GM21786 (cell line): Measurements from ENCODE around the gene CHD5.

ENCODE experiments used
- ATAC-seq: cut with Tn5 transposase; IDR thresholded peaks from one replicate; pipeline ENCODE4 v1.9.1; 2021; ENCODE audit not compliant: unreplicated experiment

The CHD5 gene

DNA sequence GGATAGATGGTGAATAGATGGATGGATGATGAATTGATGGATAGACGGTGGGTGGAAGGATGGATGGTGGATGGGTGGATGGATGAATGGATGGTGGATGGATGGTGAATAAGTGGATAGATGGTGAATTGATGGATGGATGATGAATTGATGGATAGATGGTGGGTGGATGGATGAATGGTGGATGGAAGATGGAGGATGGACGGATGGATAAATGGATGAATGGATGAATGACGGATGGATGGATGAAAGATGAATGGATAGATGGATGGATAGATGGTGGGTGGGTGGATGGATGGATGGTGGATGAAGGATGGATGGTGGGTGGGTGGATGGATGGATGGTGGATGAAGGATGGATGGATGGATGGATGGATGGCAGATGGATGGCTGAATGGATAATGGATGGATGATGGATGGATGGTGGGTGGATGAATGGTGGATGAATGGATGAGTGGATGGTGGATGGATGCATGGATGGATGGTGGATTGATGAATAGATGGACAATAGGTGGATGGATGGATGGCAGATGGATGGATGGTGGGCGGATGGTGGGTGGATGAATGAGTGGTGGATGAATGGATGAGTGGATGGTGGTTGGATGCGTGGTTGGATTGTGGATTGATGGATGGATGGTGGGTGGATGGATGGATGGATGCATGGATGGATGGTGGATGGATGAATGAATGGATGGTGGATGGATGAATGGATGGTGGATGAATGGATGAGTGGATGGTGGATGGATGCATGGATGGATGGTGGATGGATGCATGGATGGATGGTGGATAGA, 5.3 kb downstream of the CHD5 start:
- ATAC-seq, result no peak

DNA sequence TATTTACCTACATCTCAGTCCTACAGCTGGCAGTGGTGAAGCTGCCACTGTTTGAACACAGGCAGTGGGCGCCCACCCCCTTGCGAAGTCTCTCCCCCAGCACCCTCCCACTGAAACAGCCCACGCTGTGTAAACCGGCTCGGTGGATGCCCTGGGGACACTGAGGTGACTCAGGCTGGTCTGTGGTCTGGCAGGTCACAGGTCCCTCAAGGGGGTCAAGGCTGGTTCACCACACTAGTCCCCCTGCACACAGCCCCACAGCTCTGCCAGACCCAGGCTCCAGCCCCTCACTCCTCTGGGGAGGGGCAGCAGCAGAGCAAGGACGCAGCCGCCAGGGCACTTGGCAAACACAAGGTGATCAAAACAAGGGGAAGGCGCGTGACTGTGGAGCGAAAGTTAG, 7.6 kb downstream of the CHD5 start:
- ATAC-seq, result no peak

DNA sequence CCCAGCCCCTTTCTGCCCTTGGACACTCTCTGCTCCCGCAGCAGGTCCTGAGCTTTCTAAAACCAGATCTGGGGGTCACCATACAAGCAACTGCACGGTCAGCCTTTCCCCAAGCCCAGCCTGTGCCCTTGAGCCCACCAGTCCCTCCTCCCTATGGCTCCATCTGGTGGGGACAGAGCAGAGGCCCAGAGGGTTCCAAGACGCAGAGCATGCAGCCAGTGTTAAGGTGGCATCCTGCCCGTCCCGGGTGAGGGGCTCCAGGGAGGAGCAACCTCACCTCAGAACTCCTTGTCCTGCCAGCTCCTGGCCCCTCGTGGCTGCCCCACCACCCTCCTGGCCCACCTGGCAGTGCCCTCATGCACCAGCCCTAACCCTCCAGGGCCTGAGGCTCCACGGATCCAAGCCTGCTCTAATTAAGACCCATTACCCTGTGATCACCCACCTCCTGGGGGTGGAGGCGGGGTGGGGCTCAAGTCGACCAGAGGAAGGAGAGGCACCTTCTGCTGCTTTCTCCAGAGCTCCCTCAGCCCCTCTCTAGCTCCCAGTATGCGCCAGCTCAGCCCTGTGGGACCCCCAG, 8.5 kb downstream of the CHD5 start:
- ATAC-seq, result no peak

DNA sequence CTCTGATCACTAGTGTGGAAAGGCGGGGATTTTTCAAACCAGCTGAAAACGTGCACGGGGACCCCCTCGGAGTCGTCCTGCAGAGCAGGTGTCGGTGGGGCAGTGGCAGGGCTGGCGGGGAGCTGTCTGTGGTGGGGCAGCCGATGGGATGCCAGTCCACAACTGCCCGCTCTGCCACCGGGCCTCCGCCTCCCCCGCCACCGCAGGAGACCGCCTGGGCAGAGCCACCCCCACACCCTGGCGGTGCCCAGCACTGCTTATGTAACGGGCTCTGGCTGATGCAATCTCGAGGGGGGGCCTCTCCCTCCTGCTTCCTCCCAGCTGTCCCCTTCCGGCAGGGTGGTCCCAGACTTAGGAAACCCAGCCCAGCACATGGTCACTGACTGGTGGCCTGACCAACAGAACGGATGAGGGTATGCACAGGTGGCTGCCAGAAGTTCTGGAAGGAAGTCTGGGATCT, 9.3 kb downstream of the CHD5 start:
- ATAC-seq, result no peak

DNA sequence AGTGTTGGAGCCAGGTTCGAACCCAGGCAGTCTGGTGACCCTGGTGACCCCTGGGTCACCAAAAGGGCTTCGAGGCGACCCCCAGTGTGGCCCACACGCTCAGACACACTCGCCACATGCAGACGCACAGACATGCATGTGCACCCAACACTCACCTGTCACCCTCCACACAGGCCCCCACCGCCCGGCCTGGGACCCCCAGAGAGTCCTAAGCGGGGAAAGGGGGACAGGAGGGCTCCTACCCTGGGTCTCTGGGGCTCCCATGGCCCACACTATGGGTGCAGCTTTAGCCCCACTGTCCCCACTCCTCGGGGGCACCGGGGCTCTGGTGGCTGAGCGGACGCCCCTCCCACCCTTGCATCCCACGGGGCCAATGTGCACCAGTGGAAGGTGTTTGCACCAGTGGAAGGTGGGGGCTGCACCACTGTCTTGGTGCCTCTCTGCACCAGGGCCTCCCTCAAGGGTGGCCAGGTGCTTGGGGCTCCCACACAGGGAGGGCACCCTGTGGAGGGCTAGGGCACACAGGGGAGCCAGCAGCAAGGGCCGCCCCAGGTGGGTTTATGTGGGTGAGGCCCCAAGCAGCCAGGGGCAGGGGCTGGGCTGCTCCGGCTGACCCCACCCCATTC, 9.9 kb downstream of the CHD5 start:
- no peak for ATAC-seq

DNA sequence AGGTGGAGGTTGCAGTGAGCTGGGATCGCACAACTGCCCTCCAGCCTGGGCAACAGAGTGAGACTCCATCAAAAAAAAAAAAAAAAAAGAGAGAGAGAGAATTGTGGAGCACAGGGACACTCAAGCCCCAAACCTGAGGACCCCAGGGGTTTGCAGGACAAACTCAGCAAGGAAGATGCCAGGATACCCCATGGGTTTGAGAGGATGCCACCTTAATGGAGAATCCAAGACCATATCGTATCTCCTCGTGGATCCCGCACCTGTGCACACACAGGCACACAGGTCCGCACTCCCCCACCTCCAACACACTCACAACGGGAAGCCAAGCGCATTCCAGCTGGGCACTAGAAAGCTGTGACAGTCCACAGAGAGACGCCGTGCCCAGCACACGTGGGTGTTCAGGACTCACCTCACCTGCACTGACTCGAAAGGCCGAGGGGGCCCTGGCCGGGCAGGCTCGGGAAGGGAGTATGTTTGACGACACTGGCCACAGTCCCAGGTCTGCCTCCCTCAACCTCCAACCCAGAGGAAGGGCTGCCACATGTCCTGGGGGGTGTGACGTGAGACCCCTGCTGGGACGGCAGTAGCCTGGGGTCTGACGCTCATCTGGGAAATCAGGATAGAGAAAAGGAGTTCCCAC, 11.1 kb downstream of the CHD5 start:
- no peak for ATAC-seq

DNA sequence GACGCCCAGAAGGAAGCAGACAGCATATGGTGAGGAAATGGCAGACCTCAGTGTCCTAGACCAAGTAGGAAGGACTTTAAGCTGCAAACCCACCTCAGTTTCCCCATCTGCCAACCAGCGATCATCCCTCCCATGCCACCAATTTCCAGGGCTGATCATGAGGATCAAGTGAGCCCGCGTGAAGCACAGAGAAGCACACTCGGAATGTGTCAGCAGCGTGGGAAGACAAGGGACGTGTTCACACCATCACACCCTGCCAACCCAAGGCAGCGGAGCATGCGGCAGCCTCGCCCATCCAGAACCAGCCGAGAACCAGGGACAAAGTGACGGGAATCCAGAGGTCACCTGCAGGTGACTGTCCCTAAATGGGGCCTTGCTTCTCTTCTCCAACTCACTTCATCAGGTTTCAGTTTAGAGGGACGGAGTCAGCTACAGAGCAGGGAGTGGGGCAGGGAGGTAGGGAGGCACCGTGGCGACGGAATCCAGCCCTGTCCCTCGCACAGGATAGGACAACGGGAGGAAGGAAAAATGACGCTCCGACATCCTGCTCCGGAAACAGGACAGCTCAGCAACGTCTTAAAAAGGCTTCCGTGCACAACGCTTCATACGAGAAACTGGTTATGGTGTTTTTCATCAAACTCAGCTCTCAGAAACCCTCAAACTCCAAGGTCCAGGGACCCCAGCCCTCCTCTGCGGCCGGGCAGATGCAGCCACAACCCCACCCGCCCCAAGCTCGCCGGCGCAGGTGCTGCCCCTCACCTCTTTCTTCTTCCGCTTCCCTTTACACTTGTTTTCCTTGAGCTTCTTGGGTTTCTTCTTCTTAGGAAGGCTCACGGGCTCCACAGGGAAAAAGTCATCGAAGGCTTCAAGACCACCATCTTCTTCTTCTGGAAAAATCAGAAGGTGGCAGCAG, 12.5 kb downstream of the CHD5 start:
- ATAC-seq, result no peak

DNA sequence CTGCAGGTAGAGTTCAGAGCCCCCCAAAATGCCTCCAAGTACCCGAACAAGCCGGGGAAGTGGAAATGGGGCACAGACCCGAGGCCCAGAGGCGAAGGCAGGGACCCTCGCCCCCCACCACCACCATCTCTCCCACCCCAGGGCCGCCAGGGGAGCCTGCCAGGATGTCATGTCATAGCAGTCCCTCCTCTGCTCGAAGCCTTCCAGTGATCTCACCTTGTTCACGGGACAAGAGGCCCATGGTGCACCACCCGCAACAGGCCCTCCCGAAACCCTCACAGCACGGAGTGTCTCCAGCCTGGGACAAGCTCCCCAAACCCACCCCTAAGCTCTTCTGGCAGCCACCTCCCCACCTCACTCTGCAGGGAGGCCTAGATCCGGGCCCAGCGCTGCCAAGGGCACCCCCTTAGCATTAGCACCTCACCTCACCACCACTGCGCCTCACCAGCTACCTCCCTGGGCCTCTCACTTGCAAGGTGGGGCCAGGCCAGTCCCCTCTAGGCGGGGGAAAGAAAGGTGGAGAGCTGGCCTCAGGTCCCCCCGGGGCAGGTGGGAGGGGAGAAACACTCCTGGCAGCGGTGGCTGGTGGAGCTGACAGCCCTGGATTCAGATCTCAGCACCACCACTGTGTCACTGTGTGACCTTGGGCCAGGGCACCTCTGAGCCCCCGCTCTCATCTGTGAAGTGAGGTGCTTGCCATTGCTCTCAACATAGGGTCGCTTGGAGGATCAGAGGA, 13.3 kb downstream of the CHD5 start:
- no peak for ATAC-seq

DNA sequence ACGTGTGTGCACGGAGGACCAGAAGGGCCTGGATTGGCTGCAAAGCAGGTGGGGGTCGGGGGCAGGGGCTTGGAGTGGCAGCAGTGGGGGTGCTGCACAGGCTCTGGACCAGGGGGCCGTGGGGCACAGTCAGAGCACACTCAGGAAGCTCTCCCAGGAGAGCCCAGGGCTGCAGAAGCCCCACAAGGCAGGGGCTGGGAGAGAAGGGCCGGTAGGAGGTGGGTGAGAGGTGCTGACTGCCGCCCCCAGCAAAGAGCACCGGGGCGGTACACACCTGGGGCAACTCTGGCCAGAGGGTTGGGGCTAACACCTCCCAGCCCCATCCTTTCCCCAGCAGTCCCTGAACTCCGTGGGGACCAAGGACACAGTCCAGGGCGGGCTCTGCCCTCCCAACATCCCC, 13.9 kb downstream of the CHD5 start:
- no peak for ATAC-seq

DNA sequence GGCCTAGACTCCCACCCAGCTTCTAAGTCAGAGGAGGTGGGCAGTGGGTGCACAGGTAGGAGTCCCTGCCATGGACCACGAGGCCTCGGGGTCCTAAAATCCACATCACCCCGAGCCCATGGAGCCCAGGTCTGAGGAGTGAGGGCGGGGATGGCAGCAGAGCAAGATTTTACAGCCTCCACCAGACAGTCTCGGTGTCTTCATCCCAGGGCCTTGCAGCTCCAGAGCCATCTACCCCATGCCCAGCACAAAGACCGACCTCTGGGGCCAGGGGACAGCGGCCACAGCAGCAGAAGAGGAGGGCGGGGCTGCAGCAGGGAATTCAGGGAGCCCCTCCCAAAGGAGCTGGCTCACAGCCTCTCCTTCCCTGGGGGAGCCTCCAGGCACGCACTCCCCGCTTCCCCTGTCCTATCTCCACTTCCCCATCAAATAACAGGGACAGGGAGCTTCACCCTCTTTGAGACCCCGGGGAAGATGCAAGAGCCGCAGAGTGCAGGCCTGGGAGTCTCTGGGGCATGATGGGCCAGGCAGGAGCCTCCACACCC, 14.6 kb downstream of the CHD5 start:
- ATAC-seq, result no peak

DNA sequence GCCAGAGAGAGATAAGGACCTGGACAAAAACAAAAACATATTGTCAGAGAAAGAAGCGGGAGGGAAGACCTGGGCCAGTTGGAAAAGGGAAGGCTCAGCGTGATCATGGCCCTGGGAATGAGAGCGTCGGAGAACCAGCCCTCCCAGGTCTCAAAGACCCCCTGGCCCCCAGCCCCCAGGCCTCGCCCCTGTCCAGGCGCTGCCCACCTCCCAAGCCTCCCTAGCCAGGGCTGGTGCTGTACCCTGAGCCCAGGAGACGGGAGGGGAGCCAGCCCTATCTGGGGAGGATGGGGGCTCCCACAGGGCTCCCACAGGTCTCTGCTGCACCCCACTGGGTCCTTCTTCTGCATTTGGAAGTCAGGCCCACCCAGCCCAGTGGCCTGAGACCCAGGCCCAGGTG, 15.1 kb downstream of the CHD5 start:
- no peak for ATAC-seq

DNA sequence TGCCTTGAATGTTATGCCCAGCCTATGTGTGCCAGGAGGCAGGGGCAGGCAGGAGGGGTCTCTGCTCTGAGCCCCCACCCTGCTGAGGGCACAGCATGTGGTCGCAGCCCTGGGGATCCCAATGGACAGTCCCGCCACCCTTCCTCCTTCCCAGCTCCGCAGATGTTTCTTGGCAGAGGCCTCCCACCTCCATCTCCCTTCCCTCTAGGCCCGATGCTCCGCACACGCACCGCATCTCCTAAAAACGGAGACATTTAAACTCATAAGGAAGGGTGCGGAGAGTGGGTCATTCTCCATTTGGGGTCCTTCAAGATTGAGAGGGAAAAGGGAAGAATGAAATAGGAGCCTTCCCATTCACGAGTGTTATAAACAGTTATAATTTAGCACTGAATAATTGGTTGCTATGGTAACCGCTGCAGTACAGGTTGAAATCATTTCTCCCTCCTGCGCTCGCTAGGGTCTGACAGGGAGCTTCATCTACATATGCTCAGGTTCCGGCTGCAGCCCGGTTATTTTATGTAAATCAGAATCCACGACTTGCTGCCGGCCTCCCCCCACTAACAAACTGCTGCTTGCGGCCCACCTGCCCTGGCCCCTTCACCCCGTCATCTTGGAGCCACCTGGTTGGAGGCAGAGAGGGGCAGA, 16.0 kb downstream of the CHD5 start:
- no peak for ATAC-seq

DNA sequence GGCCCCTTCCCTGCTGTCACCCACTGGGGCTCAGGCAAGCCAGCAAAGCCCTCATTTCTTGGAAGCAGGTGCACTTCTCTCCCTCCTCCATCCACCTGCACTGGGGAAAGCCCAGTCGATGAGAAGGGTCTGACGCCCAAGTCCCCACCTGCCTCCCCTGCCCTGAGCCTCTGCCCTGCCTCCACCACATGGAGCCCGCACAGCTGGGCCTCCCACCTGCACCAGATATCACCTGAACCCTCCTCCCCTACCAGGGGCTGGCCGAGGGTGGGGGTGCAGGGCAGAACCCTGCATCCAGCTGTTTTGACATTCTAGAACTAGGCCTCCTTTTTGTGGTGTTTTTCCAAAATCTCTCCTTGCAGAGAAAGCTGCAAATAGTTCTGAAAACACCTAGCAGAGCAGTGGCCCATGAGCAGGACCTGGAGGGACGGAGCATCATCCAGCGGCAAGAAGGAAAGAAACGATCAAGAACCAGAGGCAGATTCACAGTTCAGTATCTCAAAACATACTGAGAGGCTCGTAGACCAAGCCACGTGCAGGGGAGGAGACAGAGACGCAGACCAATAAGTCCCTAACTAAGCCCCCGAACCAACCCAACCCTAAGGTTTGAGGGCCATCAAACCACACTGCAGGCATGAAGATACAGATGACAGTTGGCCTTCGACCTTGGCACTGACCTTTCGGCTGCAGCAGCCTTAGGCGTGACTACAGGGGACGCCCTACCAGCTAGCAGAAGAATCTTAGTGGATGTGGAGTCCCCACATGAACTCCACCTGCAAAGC, 16.7 kb downstream of the CHD5 start:
- no peak for ATAC-seq

DNA sequence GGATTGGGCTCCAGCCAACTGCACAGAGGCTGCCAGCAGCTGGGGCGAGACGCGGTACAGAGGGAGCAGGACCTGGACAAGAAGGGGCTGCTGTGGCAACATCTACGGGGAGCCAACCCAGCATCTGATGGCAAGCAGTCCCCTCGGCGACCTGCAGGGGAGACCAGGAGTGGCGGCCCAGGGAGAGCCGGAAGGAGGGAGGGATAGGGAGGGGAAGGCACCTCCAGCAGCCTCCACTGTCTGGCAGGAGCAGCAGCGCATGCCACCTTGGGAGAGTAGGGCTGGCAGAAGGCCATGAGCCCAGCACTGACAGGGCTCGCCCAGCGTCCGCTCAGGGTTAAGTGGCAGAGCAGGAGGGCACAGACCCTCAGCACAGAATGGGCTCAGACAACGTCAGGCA, 17.3 kb downstream of the CHD5 start:
- no peak for ATAC-seq

DNA sequence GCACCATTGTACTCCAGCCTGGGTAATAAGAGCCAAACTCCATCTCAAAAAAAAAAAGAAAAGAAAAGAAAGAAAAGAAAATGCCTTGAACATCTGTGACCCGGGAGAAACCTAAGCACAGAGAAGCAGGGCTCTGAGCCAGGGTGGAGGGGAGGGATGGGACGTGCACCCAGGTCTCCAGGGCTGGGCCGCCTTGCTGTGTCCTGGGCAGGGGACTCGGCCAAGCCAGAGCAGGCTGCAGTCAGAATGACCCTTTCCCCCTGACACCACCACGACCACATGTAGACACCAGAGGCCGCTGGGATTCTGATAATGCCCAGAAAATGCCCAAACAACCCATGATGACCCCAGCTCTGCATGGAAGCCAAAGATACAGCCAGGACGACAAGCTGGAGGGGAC, 17.8 kb downstream of the CHD5 start:
- no peak for ATAC-seq

DNA sequence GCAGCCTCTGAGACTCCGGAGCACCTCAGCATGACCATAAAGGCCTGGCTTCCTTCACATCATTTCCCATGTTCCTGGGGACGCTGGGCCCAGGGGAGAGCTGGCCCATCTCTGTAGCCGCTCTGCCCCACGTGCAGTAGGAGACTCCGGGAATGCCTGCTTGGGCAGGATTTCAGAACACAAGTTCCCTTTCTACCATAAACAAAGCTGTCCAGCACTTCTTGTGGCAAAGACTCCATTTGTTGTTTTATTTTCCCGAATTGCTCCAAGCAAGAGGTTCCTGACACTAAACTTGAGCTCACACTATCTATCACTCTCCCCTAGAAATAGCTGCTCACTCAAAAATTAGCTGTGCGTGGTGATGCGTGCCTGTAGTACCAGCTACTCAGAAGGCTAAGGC, 21.9 kb downstream of the CHD5 start:
- ATAC-seq, result no peak

DNA sequence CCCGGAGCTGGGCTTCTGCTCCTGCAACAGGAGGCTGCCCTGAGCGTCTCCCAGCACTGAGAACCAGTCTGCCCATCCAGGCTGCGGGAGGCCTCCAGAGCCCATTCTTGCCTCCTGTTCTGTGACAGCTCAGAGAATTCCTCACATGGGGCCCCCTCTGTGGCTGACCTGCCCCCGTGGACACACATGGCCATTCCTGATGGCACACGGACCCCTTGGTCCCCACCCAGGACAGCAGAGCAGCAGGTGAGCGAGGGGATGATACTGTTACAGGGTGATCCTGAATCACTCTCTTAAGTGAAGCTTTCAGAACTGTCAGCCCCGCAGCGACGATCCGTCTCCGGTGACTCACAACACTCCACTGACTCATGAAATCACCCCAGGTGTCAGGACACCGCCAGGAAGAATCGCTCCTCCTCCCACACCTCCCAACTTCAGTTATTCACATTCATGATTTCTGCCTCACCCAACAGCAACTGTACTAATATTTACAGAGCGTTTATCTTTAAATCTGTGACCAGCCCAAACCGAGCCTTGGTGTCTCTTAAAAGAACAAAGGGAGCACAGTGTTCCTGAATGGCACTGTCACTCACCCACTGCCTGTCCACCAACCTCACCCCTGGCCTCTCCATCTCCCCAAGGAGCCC, 22.5 kb downstream of the CHD5 start:
- ATAC-seq, result no peak

DNA sequence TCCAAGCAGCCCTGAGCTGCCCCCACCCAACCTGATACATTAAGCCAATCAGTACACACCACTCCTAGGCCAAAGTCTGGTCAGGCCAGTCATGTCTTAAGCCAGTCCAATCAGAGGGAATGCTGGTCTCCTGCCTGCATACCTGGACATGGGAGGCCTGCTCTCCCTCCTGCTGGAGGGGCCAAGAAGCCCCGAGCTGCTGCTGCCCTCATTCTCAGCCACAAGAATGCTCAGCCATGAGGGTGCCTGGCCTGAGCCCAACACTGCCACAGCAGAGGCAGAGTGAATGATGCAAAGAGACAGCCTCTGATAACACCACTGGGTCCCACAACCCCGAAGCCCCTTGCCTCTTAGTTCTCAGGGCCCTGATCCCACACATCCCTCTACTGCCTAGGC, 23.0 kb downstream of the CHD5 start:
- ATAC-seq, result no peak
